Measurements from ENCODE around the gene TNRC6C. TPM values are rescaled to one million over a fixed set of nuclear protein-coding genes. Genes with fewer than 3 reads are reported as not detected.

TNRC6C gene
- total and polyA plus RNA-seq, 9 of the 15 experiments (the other 6 are each of a cell fraction or from before 2014, with no cell fraction given): 0.20 to 4.9 (median 2.3) TPM

GRCh38 chr17:78137392-78138203 lies 179.1 kb downstream of the TNRC6C start (continued):
- peak; percentile 44; the same call in 1 of the 2 replicates for TF ChIP-seq FOXP4 (CRISPR knock-in tag; IDR thresholded peaks at IDR 0.05; ENCODE audit: borderline replicate concordance)
- 0 out of 2 replicates have a peak, but pooled peaks have one; percentile 62 for TF ChIP-seq CBFB (CRISPR knock-in tag; IDR thresholded peaks at IDR 0.05)
- TF ChIP-seq MLX (CRISPR knock-in tag; conservative IDR thresholded peaks at IDR 0.05): 0 out of 4 replicates have a peak, but pooled peaks of 1 of the 2 experiments have one; percentile 6
- TF ChIP-seq PHF20 (IDR thresholded peaks at IDR 0.05; ENCODE audit: partially characterized antibody): peak; percentile 84
- peak; percentile 61 for TF ChIP-seq SMARCE1 (IDR thresholded peaks at IDR 0.05)
- TF ChIP-seq SPI1 (IDR thresholded peaks at IDR 0.05; ENCODE audit: borderline replicate concordance, low read depth, low read length): peak; percentile 38; the same call in 1 of the 2 replicates
- TF ChIP-seq RCOR1 (IDR thresholded peaks at IDR 0.05; ENCODE audit: borderline replicate concordance in 1 of 2, low read depth in 2 of 2, low read length in 2 of 2): peak in 1 of 2 experiments; percentile 75; a peak in 1 of 4 replicates
- peak; percentile 46; the same call in 1 of the 2 replicates for TF ChIP-seq VEZF1 (CRISPR knock-in tag; IDR thresholded peaks at IDR 0.05)
- peak; percentile 96 for TF ChIP-seq ZEB2 (IDR thresholded peaks at IDR 0.05)
- no peak for TF ChIP-seq ID3 (CRISPR knock-in tag; IDR thresholded peaks at IDR 0.05)
- peak; percentile 80 for TF ChIP-seq ID3 (tag; IDR thresholded peaks at IDR 0.05)
- TF ChIP-seq HCFC1 (IDR thresholded peaks at IDR 0.05; ENCODE audit: low read depth, low read length): 0 out of 2 replicates have a peak, but pooled peaks have one; percentile 24
- peak; percentile 71 to 93; a peak in 3 of 4 replicates for TF ChIP-seq UBTF (IDR thresholded peaks at IDR 0.05; ENCODE audit: borderline replicate concordance in 1 of 2, low read depth in 2 of 2, low read length in 2 of 2)
- peak; percentile 22 for TF ChIP-seq HMGN3 (IDR thresholded peaks at IDR 0.05; ENCODE audit: borderline replicate concordance, extremely low read depth, insufficient read length, low read depth, low read length)
- TF ChIP-seq BCOR (IDR thresholded peaks at IDR 0.05): 0 out of 2 replicates have a peak, but pooled peaks have one; percentile 6
- TF ChIP-seq ZNF146 (CRISPR knock-in tag; IDR thresholded peaks at IDR 0.05; ENCODE audit: unreplicated experiment): no peak
- TF ChIP-seq NFRKB (IDR thresholded peaks at IDR 0.05; ENCODE audit: low read depth): 0 out of 2 replicates have a peak, but pooled peaks have one; percentile 47
